Measurements from ENCODE around the gene ZNF594. TPM values are rescaled to one million over a fixed set of nuclear protein-coding genes. Genes with fewer than 3 reads are reported as not detected.
"Not testable (repeated sequence)": the region's sequence is repeated elsewhere in the genome, so short reads cannot be mapped to it uniquely, and the experiment has no call there.

ZNF594 gene
- total RNA-seq, 1 experiment from 2014 or later: 10.1 TPM

DNA sequence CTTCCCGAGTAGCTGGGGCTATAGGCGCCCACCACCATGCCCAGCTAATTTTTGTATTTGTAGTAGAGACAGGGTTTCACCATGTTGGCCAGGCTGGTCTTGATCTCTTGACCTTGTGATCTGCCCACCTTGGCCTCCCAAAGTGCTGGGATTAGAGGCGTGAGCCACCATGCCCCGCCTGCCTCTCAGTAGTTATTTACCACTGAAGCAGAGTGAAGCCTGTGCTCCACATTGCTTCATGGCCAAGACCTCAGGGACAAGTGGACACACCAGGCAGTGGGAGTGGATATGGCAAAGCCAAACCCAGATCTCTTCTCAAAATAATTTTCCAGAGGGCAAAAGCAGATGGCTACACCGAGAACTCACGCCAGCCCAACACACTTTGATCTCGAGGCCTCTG, 41.8 kb upstream of the ZNF594 start:
- H3K27ac Mint-ChIP-seq; ATAC-seq; H3K4me3 Mint-ChIP-seq; H3K9me3 Mint-ChIP-seq; DNase-seq (ENCODE audit: low spot score); CTCF ChIA-PET; POLR2A ChIA-PET; H3K36me3 Mint-ChIP-seq; H3K4me1 Mint-ChIP-seq; H3K27me3 Mint-ChIP-seq (ENCODE audit: low read depth): not testable (repeated sequence)

DNA sequence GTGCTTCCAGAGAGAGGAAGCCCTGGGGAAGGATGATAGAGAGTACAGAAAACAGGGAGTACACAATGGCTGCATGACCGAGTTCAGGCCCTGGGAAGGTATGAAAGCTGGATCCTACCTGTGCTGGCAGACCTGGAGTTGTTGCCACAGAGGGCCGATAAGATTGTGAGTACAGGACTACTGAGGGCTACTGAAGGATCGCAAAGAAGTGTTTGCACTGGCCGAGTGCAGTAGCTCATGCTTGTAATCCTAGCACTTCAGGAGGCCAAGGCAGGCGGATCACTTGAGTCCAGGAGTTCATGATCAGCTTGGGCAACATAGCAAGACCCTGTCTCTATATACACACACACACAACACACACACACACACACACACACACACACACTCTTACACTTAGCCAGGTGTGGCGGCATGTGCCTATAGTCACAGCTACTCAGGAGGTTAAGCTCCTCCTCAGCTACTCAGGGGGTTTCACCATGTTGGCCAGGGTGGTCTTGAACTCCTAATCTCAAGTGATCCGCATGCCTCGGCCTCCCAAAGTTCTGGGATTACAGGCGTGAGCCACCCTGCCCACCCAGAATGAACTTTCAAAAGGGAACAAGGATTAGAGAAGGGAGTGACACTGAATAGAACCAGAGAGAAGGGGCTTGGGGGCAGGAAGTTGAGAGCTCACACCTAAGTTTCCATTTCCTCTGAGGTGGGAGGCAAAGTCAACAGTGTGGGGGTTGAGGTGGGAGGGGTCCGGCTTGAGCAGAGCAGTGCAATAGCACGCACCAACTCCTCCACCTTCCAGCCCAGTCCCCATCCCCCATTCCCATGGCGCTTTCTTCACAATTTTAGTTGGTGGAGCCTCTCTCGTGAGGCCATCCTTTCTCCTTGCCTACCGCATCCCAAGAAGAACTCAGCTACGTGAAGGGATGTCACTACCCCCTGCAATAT, 35.5 kb upstream of the ZNF594 start:
- CTCF ChIA-PET: interaction anchor here (1.2 to 3.5 kb wide), 2 partner anchors 10 to 36 kb away, joined by 6 to 15 read pairs; partner anchors contain the start of gene ZNF594

More for the DNA sequence above, 35.5 kb upstream of the ZNF594 start:
- no peaks in the 10 kb centered on the region for H3K4me1 Mint-ChIP-seq
- 0 out of 2 replicates have a peak overlapping the region, but pooled peaks have one; percentile 32 for H3K27ac Mint-ChIP-seq
- ATAC-seq: no peak
- no peaks in the 10 kb centered on the region for H3K36me3 Mint-ChIP-seq
- POLR2A ChIA-PET: no interaction called here
- no peak for DNase-seq (ENCODE audit: low spot score)
- TF ChIP-seq, protein P1, sequence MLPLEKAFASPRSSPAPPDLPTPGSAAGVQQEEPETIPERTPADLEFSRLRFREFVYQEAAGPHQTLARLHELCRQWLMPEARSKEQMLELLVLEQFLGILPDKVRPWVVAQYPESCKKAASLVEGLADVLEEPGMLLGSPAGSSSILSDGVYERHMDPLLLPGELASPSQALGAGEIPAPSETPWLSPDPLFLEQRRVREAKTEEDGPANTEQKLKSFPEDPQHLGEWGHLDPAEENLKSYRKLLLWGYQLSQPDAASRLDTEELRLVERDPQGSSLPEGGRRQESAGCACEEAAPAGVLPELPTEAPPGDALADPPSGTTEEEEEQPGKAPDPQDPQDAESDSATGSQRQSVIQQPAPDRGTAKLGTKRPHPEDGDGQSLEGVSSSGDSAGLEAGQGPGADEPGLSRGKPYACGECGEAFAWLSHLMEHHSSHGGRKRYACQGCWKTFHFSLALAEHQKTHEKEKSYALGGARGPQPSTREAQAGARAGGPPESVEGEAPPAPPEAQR (CRISPR knock-in tag; IDR thresholded peaks at IDR 0.05): no peak
- TF ChIP-seq MLX (CRISPR knock-in tag; IDR thresholded peaks at IDR 0.05) (no peak), EMX1 (CRISPR knock-in tag; IDR thresholded peaks at IDR 0.05) (no peak), FOXP1 (CRISPR knock-in tag; IDR thresholded peaks at IDR 0.05; ENCODE audit: borderline replicate concordance) (no peak), RELA (CRISPR knock-in tag; IDR thresholded peaks at IDR 0.05; ENCODE audit: borderline replicate concordance) (no peak), HMGA2 (CRISPR knock-in tag; IDR thresholded peaks at IDR 0.05) (no peak), ELF4 (CRISPR knock-in tag; IDR thresholded peaks at IDR 0.05; ENCODE audit: low read depth) (no peak), AFF4 (CRISPR knock-in tag; IDR thresholded peaks at IDR 0.05; ENCODE audit: borderline replicate concordance) (no peak), SMAD4 (CRISPR knock-in tag; IDR thresholded peaks at IDR 0.05) (no peak), ZNF396 (CRISPR knock-in tag; IDR thresholded peaks at IDR 0.05; ENCODE audit: borderline replicate concordance) (no peak)
- TF ChIP-seq, protein P2, sequence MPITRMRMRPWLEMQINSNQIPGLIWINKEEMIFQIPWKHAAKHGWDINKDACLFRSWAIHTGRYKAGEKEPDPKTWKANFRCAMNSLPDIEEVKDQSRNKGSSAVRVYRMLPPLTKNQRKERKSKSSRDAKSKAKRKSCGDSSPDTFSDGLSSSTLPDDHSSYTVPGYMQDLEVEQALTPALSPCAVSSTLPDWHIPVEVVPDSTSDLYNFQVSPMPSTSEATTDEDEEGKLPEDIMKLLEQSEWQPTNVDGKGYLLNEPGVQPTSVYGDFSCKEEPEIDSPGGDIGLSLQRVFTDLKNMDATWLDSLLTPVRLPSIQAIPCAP (CRISPR knock-in tag; IDR thresholded peaks at IDR 0.05): no peak
- H3K27me3 Mint-ChIP-seq (ENCODE audit: low read depth): no peaks in the 10 kb centered on the region
- H3K9me3 Mint-ChIP-seq: no peaks in the 10 kb centered on the region
- no peak overlapping the region for H3K4me3 Mint-ChIP-seq

All from WTC11 (cell line).